GM19025 (cell line): ENCODE data around the gene EXOC3L1.

Source experiments
- ATAC-seq: cut with Tn5 transposase; IDR thresholded peaks from one replicate; pipeline ENCODE4 v1.9.1; 2021; ENCODE audit warnings: mild to moderate bottlenecking, low read depth, moderate library complexity; ENCODE audit not compliant: unreplicated experiment

EXOC3L1 gene

DNA sequence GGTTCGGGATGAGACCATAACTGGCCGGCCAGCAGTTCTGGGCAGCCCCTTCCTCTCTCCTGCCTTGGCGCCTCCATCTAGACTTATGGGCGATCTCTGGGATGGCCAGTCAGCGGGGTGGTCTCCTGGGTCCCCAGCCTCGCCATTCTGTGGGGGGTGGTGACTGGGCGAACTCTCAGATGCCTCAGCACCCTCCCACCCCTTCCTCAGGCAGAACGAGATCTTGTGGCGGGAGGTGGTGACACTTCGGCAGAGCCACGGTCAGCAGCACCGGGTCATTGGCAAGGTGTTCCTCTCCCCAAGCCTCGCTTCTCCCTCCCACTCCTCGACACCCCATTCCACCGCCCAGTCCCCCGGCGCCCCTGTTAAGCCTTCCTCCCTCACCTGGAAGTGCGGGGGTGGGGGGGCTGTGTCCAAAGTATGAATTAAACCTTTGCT, 23.8 kb downstream of the EXOC3L1 start:
- no peak for ATAC-seq

DNA sequence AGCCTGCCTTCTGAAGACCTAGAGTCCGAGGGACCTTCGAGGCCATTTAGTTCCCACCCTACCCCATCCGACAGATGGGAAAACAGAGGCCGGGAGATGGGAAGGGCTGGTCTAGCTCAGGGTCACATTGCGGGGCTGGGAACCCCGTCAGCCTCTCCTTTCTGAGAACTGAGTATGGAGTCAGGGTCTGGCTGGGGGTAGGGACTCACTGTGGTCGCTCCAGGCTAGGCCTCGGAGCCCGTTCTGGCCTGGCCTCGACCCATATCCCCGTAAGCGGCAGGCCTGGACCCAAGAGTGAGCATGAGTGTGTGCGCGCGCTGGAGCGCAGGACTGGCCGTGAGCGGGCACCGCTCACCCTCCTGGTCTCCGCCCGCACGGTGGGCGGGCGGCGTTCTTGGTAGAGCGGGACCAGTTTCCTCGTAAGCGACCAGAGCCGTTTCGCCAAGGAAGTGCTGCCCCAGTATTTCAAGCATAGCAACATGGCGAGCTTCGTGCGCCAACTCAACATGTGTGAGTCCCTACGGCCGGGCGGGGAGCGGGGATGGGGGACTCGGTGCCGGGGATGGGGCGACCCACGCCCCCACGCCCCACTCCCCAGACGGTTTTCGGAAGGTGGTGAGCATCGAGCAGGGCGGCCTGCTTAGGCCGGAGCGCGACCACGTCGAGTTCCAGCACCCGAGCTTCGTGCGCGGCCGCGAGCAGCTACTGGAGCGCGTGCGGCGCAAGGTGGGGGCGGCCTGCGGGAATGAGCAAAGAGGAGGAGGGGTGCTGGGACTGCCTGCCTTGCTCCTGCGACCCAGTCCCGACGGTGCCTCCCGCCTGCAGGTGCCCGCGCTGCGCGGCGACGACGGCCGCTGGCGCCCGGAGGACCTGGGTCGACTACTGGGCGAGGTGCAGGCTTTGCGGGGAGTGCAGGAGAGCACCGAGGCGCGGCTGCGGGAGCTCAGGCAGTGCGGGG, 24.5 kb downstream of the EXOC3L1 start:
- ATAC-seq = no peak

GRCh38 chr16:67164599-67165061, 25.3 kb downstream of the EXOC3L1 start, which contains the start of gene HSF4:
HSF4 (plus strand) TSS chr16:67164745; CDS start chr16:67164812, 67 bp downstream.
- ATAC-seq = no peak

- ATAC-seq = no peak
Observed at GRCh38 chr16:67163999-67164558, 25.9 kb downstream of the EXOC3L1 start.

GRCh38 chr16:67163164-67163998, 26.6 kb downstream of the EXOC3L1 start:
- ATAC-seq = no peak

- ATAC-seq = no peak
Observed at GRCh38 chr16:67162506-67163163, 27.3 kb downstream of the EXOC3L1 start.

DNA sequence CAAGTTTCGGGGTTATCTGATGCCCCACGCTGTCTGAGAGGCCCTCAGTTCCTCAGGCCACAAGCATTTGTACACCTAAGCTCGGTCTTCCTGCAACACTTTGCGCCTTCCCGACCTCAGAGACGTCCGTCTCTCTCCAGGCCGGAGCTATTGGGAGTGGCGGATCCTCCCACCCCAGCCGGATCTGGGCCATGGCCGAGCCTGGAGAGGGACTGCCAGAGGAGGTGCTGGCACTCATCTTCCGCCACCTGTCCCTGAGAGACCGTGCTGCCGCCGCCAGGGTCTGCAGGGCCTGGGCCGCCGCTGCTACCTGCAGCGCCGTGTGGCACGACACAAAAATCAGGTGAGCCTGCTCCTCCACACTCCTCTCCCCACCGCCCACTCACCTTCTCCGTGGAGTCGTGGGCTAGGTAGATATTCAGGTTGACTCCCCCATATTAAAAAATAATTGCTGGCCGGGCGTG, 28.3 kb downstream of the EXOC3L1 start:
- no peak for ATAC-seq

DNA sequence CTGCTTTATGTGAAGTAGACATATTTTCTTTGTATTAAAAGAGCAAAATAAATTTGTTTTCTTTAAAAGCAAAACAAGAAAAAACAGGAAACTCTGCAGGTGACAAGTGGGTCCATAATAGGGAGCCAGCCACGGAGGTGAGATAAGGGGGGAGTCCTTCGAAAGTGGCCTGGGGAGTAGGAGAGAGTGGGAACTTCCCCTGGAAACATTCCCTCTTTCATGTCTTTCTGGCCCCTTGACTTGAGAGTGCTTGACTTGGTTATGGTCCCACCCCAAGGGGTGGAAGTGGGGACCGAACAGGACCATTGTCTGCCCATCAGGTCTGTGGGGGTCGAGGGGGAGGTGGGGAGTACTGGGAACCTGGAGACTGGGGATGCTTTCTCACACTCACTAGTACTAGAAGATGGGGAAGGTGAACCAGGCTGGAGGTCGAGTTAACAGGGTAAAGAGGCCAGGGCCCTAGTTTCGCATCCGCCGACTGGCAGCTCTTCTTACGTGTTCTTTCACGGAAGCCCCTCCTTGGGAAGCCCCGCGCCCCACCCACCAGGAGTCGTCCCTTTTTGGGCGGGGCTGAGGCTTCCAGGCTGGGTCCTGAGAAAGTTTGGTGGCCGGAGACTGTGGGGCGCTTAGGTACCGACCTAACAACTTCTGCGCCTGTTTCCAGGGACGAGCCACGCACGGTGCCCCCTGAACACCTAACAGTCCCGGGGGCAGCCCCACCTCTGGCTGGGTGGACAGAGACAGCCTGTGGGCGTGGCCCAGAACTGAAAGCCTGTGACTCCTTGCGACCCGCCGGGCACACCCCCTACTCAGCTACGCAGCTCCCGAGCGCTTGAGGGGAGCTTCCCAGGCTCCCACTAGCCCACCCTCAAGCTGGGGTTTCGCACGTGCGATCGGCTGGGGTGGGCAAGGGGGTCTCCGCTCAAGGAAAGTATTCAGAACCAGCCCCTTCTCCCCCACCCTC, 31.0 kb downstream of the EXOC3L1 start:
- peak; percentile 40 for ATAC-seq

- ATAC-seq = no peak
Observed at GRCh38 chr16:67157892-67158635, 31.9 kb downstream of the EXOC3L1 start.

- no peak for ATAC-seq
Observed at GRCh38 chr16:67157106-67157748, 32.7 kb downstream of the EXOC3L1 start.

GRCh38 chr16:67156143-67156844, 33.6 kb downstream of the EXOC3L1 start:
- no peak for ATAC-seq

DNA sequence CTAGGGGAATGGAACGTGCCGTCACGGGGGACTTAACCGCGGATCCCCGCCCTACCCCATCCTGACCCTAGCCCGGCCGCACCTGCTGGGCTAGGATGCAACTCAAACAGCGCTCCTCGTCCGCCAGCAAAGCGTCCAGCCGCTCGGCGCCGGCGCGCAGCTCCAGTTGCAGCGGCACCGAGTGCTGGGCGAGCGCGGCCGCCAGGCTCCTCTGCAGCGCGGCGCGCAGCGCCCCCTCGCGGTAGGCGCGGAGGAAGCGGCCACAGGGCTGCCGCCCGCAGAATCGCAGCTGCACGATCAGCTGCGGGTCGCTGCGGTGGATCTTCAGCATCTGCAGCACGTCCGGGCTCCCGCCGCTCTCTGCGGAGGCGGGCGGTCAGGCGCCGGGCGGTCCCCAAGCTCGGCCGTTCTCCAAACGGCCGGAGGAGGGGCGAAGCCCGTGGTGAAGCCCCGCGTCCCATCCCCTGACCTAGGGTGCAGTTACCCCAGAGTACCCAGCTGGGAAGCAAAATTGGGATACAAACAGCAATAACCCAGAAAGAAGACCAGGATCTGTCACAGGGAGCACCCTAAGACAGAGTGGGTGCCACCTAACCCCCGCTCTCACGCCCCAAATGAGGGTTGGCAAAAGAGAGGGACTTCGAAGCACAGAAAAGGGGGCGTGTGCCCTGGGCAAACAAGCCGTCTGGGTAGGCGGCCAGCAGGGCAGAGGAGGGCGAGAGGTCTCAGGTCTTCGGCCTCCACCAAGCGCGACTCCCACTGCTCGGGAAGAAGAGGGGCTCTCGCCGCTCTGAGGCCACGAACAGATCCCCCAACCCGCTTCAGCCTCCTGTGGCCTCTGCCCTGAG, 34.4 kb downstream of the EXOC3L1 start:
- no peak for ATAC-seq

GRCh38 chr16:67154578-67155294, 35.2 kb downstream of the EXOC3L1 start:
- no peak for ATAC-seq

GRCh38 chr16:67151431-67152097, 38.4 kb downstream of the EXOC3L1 start:
- ATAC-seq = no peak

- peak; percentile 57 for ATAC-seq
Observed at GRCh38 chr16:67150833-67151396, 39.0 kb downstream of the EXOC3L1 start, which contains the start of gene B3GNT9. B3GNT9 (minus strand) TSS chr16:67150998; CDS start chr16:67150485, 513 bp downstream.
